DOHH2 (cell line): ENCODE measurements around the gene ANKS1B.
"Not testable (repeated sequence)": the region's sequence is repeated elsewhere in the genome, so short reads cannot be mapped to it uniquely, and the experiment has no call there.

ENCODE experiments used
- H3F3A ChIP-seq: fragments of 200-600 bp; sonication (generic), shearing (Covaris generic); 2 replicates; pipeline ENCODE4 v1.6.0; 2016; ENCODE audit warnings: antibody characterized with exemption, mild to moderate bottlenecking; ENCODE audit not compliant: control insufficient read depth, insufficient read depth
- H3K27ac ChIP-seq: fragments of 200-600 bp; sonication (generic); 2 replicates; pipeline ENCODE4 v1.5.1; 2014; ENCODE audit warnings: low read depth, mild to moderate bottlenecking, low read length, moderate library complexity
- H3K27me3 ChIP-seq: fragments of 200-600 bp; sonication (generic); 2 replicates; pipeline ENCODE4 v1.6.1; 2014; ENCODE audit warnings: mild to moderate bottlenecking, low read length, mixed read lengths; ENCODE audit not compliant: control insufficient read depth
- H3K36me3 ChIP-seq: fragments of 200-600 bp; sonication (generic); 2 replicates; pipeline ENCODE4 v1.6.1; 2014; ENCODE audit warnings: mild to moderate bottlenecking, low read length, moderate library complexity, mixed read lengths; ENCODE audit not compliant: control insufficient read depth
- H3K4me1 ChIP-seq: fragments of 200-600 bp; sonication (generic); 2 replicates; pipeline ENCODE4 v1.6.1; 2014; ENCODE audit warnings: mild to moderate bottlenecking, low read length, mixed read lengths; ENCODE audit not compliant: control insufficient read depth
- H3K4me2 ChIP-seq: fragments of 200-600 bp; sonication (generic); 2 replicates; pipeline ENCODE4 v1.6.0; 2014; ENCODE audit warnings: mild to moderate bottlenecking, low read length, moderate library complexity
- H3K4me3 ChIP-seq: fragments of 200-600 bp; sonication (generic); 2 replicates; pipeline ENCODE4 v1.5.1; 2014; ENCODE audit warnings: mild to moderate bottlenecking, low read length, mixed read lengths
- H3K79me2 ChIP-seq: fragments of 200-600 bp; sonication (generic); 2 replicates; pipeline ENCODE4 v1.6.1; 2014; ENCODE audit warnings: mild to moderate bottlenecking, low read length, mixed read lengths; ENCODE audit not compliant: control insufficient read depth
- H3K9me2 ChIP-seq: fragments of 200-600 bp; sonication (generic); replicated peaks from 2 replicates; pipeline ENCODE4 v1.6.1; 2014; ENCODE audit warnings: mild to moderate bottlenecking, low read length, mixed read lengths; ENCODE audit not compliant: control insufficient read depth
- H3K9me3 ChIP-seq: fragments of 200-600 bp; sonication (generic); 2 replicates; pipeline ENCODE4 v1.6.1; 2014; ENCODE audit warnings: antibody characterized with exemption, low read length, mixed read lengths; ENCODE audit not compliant: control insufficient read depth, insufficient read depth
- H4K20me1 ChIP-seq: fragments of 200-600 bp; sonication (generic); 2 replicates; pipeline ENCODE4 v1.6.0; 2014; ENCODE audit warnings: low read depth, mild to moderate bottlenecking, antibody characterized with exemption, low read length, moderate library complexity; ENCODE audit not compliant: control insufficient read depth, insufficient read depth
- CTCF ChIP-seq: fragments of 200-600 bp; sonication (generic); IDR thresholded peaks from one replicate; pipeline ENCODE4 v1.5.1; 2014; ENCODE audit warnings: antibody characterized with exemption, mild to moderate bottlenecking, low read depth, low read length; ENCODE audit not compliant: poor library complexity, severe bottlenecking
- EZH2phosphoT487 ChIP-seq: fragments of 200-600 bp; sonication (generic); IDR thresholded peaks from 2 replicates; pipeline ENCODE4 v1.6.1; 2017; ENCODE audit warnings: borderline replicate concordance, mild to moderate bottlenecking, antibody characterized with exemption, low read length, moderate library complexity, mixed read lengths

Gene ANKS1B

GRCh38 chr12:98970210-98970609 lies 1014.5 kb downstream of the ANKS1B start:
- Histone ChIP-seq H3F3A (no peaks in the 10 kb centered on the region), H3K9me3 (no peaks in the 10 kb centered on the region), H3K79me2 (no peaks in the 10 kb centered on the region), H3K27me3 (no peaks in the 10 kb centered on the region), H4K20me1 (no peaks in the 10 kb centered on the region), H3K27ac (no peak overlapping the region), H3K4me2 (no peak overlapping the region), H3K36me3 (no peaks in the 10 kb centered on the region), H3K4me3 (no peak overlapping the region), H3K4me1 (no peaks in the 10 kb centered on the region), H3K9me2 (no peaks in the 10 kb centered on the region; the same call in 1 of the 2 replicates)
- TF ChIP-seq CTCF (no peak), EZH2phosphoT487 (no peak)

- Histone ChIP-seq H3F3A (no peaks in the 10 kb centered on the region), H3K4me1 (no peaks in the 10 kb centered on the region), H3K27me3 (no peaks in the 10 kb centered on the region), H3K27ac (no peak overlapping the region), H3K4me3 (no peak overlapping the region), H3K9me3 (no peaks in the 10 kb centered on the region), H3K79me2 (no peaks in the 10 kb centered on the region), H4K20me1 (no peaks in the 10 kb centered on the region), H3K9me2 (no peaks in the 10 kb centered on the region; the same call in 1 of the 2 replicates), H3K36me3 (no peaks in the 10 kb centered on the region), H3K4me2 (no peak overlapping the region)
- TF ChIP-seq CTCF (no peak), EZH2phosphoT487 (no peak)
Observed at GRCh38 chr12:98968896-98969295, 1015.8 kb downstream of the ANKS1B start.

DNA sequence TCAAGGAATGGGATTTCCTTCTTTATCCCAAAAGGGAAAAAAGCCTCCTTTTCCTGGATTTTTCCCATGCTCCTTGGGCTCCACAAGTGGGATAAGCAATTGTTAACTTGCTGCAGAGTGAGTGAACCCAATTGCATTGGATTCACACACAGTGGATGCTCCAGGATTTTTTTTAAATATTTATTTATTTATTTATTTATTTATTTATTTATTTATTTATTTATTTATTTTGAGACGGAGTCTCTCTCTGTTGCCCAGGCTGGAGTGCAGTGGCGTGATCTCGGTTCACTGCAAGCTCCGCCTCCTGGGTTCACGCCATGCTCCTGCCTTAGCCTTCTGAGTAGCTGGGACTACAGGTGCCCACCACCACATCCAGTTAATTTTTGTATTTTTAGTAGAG lies 1027.6 kb downstream of the ANKS1B start:
- not testable (repeated sequence) for H3K9me3 ChIP-seq, H3K4me2 ChIP-seq, H3K4me1 ChIP-seq, H3K27me3 ChIP-seq, H3K79me2 ChIP-seq, H3K36me3 ChIP-seq, H3K27ac ChIP-seq, H3F3A ChIP-seq, H3K9me2 ChIP-seq, H3K4me3 ChIP-seq, H4K20me1 ChIP-seq

DNA sequence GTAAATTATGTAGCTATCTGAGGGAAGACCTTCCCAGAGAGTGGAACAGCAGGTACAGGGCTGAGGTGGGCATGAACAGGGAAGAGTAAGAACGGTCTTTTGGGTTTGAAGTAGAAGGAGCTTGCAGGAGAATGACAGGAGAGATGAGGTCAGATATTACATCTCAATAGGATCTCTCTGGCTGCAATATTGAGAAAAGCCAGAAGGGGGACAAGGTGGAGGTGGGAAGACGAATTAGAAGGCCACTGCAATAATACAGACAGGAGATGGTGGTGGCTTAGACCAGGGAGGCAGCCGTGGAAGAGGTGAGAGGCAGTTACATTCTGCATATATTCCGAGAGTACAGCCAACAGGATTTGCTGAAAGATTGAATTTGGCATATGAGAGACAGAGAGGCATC lies 1029.5 kb downstream of the ANKS1B start:
- Histone ChIP-seq H3K9me3 (no peaks in the 10 kb centered on the region), H3K27ac (no peak overlapping the region), H3K27me3 (no peaks in the 10 kb centered on the region), H3F3A (no peaks in the 10 kb centered on the region), H3K79me2 (no peaks in the 10 kb centered on the region), H3K4me1 (no peaks in the 10 kb centered on the region), H3K9me2 (no peaks in the 10 kb centered on the region), H3K36me3 (no peaks in the 10 kb centered on the region), H3K4me3 (no peak overlapping the region), H3K4me2 (no peak overlapping the region), H4K20me1 (no peaks in the 10 kb centered on the region)
- no peak for TF ChIP-seq EZH2phosphoT487
- TF ChIP-seq CTCF: peak; percentile 56
